Hepatocyte (in vitro differentiated cells): ENCODE data around the gene GPD2. TPM values are rescaled to one million over a fixed set of nuclear protein-coding genes. Genes with fewer than 3 reads are reported as not detected.
A peak's percentile ranks its signal among the peaks of the same experiment; 100 is the strongest.

Source experiments
- DNase-seq: peaks from one replicate; pipeline ENCODE4 v3.0.0-alpha.2; 2016; ENCODE audit warnings: low spot score
- H2AFZ ChIP-seq: fragments of 200-600 bp; sonication (generic); 2 replicates; pipeline ENCODE4 v1.6.0; 2016; ENCODE audit warnings: antibody characterized with exemption, mild to moderate bottlenecking
- H3K27ac ChIP-seq: fragments of 200-600 bp; sonication (generic); 2 replicates; pipeline ENCODE4 v1.5.1; 2016; ENCODE audit warnings: mild to moderate bottlenecking
- H3K27me3 ChIP-seq: fragments of 200-600 bp; sonication (generic); 2 replicates; pipeline ENCODE4 v1.6.1; 2016
- H3K36me3 ChIP-seq: fragments of 200-600 bp; sonication (generic); replicated peaks from 2 replicates; pipeline ENCODE4 v1.5.1; 2016; ENCODE audit warnings: low read depth; ENCODE audit not compliant: insufficient read depth
- H3K4me1 ChIP-seq: fragments of 200-600 bp; sonication (generic); 2 replicates; pipeline ENCODE4 v1.5.1; 2016; ENCODE audit warnings: mild to moderate bottlenecking, moderate library complexity; ENCODE audit not compliant: insufficient read depth
- H3K4me2 ChIP-seq: fragments of 200-600 bp; sonication (generic); 2 replicates; pipeline ENCODE4 v1.6.0; 2016
- H3K4me3 ChIP-seq: fragments of 200-600 bp; sonication (generic); 2 replicates; pipeline ENCODE4 v1.5.1; 2016; ENCODE audit warnings: mild to moderate bottlenecking
- H3K79me2 ChIP-seq: fragments of 200-600 bp; sonication (generic); 2 replicates; pipeline ENCODE4 v1.6.0; 2017; ENCODE audit warnings: mild to moderate bottlenecking
- H3K9me2 ChIP-seq: fragments of 200-600 bp; sonication (generic); replicated peaks from 2 replicates; pipeline ENCODE4 v1.6.0; 2017; ENCODE audit warnings: mild to moderate bottlenecking; ENCODE audit not compliant: insufficient read depth
- H3K9me3 ChIP-seq: fragments of 200-600 bp; sonication (generic); 2 replicates; pipeline ENCODE4 v1.5.1; 2016; ENCODE audit warnings: low read depth, mild to moderate bottlenecking
- H4K20me1 ChIP-seq: fragments of 200-600 bp; sonication (generic); 2 replicates; pipeline ENCODE4 v1.6.0; 2016; ENCODE audit warnings: mild to moderate bottlenecking; ENCODE audit not compliant: insufficient read depth, poor library complexity, severe bottlenecking
- CTCF ChIP-seq: fragments of 200-600 bp; sonication (generic); IDR thresholded peaks from 2 replicates; pipeline ENCODE4 v1.5.1; 2016; ENCODE audit warnings: antibody characterized with exemption, mild to moderate bottlenecking; ENCODE audit not compliant: poor library complexity
- EZH2 ChIP-seq: fragments of 200-600 bp; sonication (generic); IDR thresholded peaks from 2 replicates; pipeline ENCODE4 v1.6.1; 2016; ENCODE audit warnings: antibody characterized with exemption, mild to moderate bottlenecking, borderline replicate concordance
- EZH2phosphoT487 ChIP-seq: fragments of 200-600 bp; sonication (generic); IDR thresholded peaks from one replicate; pipeline ENCODE4 v1.6.1; 2018; ENCODE audit warnings: antibody characterized with exemption, mild to moderate bottlenecking, low read depth, moderate library complexity; ENCODE audit not compliant: unreplicated experiment, severe bottlenecking
- WGBS: methylation state at CpG from one replicate; pipeline ENCODE4 v1.1.6; 2016; ENCODE audit warnings: low lambda C conversion rate; ENCODE audit errors: missing lambda C conversion rate; 5-methylcytosine and 5-hydroxymethylcytosine counted together
- polyA plus RNA-seq: library from polyadenylated mRNA; unstranded; fragments of >200 nt; fragmentation: Nextera tagmentation; extraction: Ambion mirVana; gene quantifications from 2 replicates; pipeline ENCODE4 v1.2.1, GENCODE V29; 2016
- total RNA-seq: library from RNA; depleted of rRNA; stranded (reverse); fragments of >200 nt; gene quantifications from 2 replicates; pipeline ENCODE4 v1.2.3, GENCODE V29; 2014

Gene GPD2
- total and polyA plus RNA-seq, 2 experiments from 2014 or later = 10.8 to 71.7 TPM

- no peak for DNase-seq
- Histone ChIP-seq H3K4me2 (peak overlapping the region; percentile 90), H2AFZ (no peak overlapping the region), H3K79me2 (peaks cover 56% of the 10 kb centered on the region), H4K20me1 (no peaks in the 10 kb centered on the region), H3K36me3 (no peaks in the 10 kb centered on the region), H3K4me1 (peaks cover 28% of the 10 kb centered on the region), H3K27me3 (no peaks in the 10 kb centered on the region), H3K4me3 (no peak overlapping the region), H3K9me3 (no peaks in the 10 kb centered on the region), H3K9me2 (no peaks in the 10 kb centered on the region), H3K27ac (peak overlapping the region; percentile 100)
- no peak for TF ChIP-seq EZH2
- TF ChIP-seq CTCF = no peak
- TF ChIP-seq EZH2phosphoT487 = no peak
- WGBS = 89% methylated on average over 4 of the region's 4 CpGs
Measured at GRCh38 chr2:156437931-156438410, 1.8 kb downstream of the GPD2 start.

GRCh38 chr2:156443089-156443488 is 6.9 kb downstream of the GPD2 start:
- Histone ChIP-seq H3K36me3 (no peaks in the 10 kb centered on the region), H3K4me3 (no peak overlapping the region), H2AFZ (no peak overlapping the region), H3K9me2 (no peaks in the 10 kb centered on the region), H3K79me2 (peaks cover 94% of the 10 kb centered on the region), H3K27me3 (no peaks in the 10 kb centered on the region), H3K4me2 (no peak overlapping the region), H3K9me3 (no peaks in the 10 kb centered on the region), H3K27ac (no peak overlapping the region), H4K20me1 (no peaks in the 10 kb centered on the region), H3K4me1 (peaks cover 9% of the 10 kb centered on the region)
- DNase-seq = no peak
- no peak for TF ChIP-seq CTCF

- Histone ChIP-seq H4K20me1 (no peaks in the 10 kb centered on the region), H3K79me2 (peaks cover 90% of the 10 kb centered on the region), H3K9me3 (no peaks in the 10 kb centered on the region), H3K4me2 (no peak overlapping the region), H3K27me3 (no peaks in the 10 kb centered on the region), H2AFZ (no peak overlapping the region), H3K4me3 (no peak overlapping the region), H3K4me1 (no peaks in the 10 kb centered on the region), H3K9me2 (no peaks in the 10 kb centered on the region), H3K27ac (no peak overlapping the region), H3K36me3 (no peaks in the 10 kb centered on the region)
- no peak for DNase-seq
- 97% methylated on average over 6 of the region's 6 CpGs for WGBS
- no peak for TF ChIP-seq EZH2phosphoT487
- no peak for TF ChIP-seq CTCF
- no peak for TF ChIP-seq EZH2
Measured at GRCh38 chr2:156445296-156446220, 9.4 kb downstream of the GPD2 start.
